Neural cell (in vitro differentiated cells): Measurements from ENCODE around the gene SLC18A2.

Source experiments
- EP300 ChIP-seq: fragments of 450-650 bp; conservative IDR thresholded peaks from 2 replicates; pipeline ENCODE4 v1.6.1; 2014; ENCODE audit warnings: antibody characterized with exemption, mild to moderate bottlenecking, moderate library complexity; ENCODE audit not compliant: poor library complexity, severe bottlenecking
- EZH2 ChIP-seq: fragments of 200-600, 300-800 bp; shearing (Covaris generic), sonication (generic); IDR thresholded peaks from 2 replicates; pipeline ENCODE4 v1.6.1; 2014; ENCODE audit warnings: antibody characterized with exemption, low read length, borderline replicate concordance, mild to moderate bottlenecking; ENCODE audit not compliant: insufficient read depth, poor library complexity, severe bottlenecking
- MXI1 ChIP-seq: fragments of 450-650 bp; conservative IDR thresholded peaks from 2 replicates; pipeline ENCODE4 v1.6.1; 2014; ENCODE audit warnings: antibody characterized with exemption, mild to moderate bottlenecking; ENCODE audit not compliant: poor library complexity, severe bottlenecking
- POLR2AphosphoS5 ChIP-seq: IDR thresholded peaks from 2 replicates; pipeline ENCODE4 v1.6.1; 2012
- RAD21 ChIP-seq: fragments of 450-650 bp; conservative IDR thresholded peaks from 2 replicates; pipeline ENCODE4 v1.6.1; 2014; ENCODE audit warnings: antibody characterized with exemption, mild to moderate bottlenecking, moderate library complexity
- TF ChIP-seq, protein P1 (sequence below): fragments of 450-650 bp; IDR thresholded peaks from 2 replicates; pipeline ENCODE4 v1.5.1; 2014; ENCODE audit warnings: antibody characterized with exemption, mild to moderate bottlenecking, moderate library complexity; ENCODE audit not compliant: poor library complexity, severe bottlenecking

DNA sequence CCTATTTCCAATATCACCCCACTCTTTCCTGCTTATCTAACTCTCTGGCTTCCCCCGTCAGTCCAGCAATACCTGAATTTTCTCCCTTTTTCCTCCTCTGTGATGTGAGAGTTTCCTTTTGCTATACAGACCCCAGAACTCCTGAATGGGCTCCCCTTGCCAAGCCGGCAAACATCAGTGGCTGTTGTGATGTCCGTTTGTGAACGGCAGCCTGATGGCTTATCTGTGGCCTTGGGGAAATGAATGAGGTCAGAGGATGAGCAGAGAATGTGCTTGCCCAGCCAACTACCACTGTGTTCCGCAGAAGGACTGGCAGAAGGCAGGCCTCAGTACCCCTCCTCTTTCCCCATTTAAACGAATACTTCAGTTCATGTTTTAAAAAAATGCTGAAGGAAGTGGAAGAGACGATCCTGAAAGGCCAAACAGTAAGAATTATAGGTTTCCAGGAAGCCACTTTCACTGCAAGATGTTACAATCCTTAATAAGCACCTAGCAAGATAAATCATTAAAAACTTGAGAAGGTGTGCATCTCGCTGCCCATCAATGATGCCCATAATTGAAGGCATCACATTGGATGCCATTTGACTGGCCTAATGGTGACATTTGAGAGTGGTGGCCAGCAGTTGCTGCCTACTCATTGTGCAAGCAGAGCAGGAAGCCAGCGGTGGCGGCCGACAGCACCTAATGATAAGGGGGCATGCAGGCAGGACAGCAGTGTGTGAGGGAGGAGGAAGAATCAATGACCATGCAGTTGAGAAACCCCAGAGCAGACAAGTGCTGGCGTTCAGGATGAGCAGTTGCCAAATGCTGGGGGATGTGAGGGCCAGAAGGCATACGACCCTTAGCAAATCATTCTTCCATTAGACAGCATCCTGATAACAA is 31.5 kb downstream of the SLC18A2 start:
- TF ChIP-seq, protein P1, sequence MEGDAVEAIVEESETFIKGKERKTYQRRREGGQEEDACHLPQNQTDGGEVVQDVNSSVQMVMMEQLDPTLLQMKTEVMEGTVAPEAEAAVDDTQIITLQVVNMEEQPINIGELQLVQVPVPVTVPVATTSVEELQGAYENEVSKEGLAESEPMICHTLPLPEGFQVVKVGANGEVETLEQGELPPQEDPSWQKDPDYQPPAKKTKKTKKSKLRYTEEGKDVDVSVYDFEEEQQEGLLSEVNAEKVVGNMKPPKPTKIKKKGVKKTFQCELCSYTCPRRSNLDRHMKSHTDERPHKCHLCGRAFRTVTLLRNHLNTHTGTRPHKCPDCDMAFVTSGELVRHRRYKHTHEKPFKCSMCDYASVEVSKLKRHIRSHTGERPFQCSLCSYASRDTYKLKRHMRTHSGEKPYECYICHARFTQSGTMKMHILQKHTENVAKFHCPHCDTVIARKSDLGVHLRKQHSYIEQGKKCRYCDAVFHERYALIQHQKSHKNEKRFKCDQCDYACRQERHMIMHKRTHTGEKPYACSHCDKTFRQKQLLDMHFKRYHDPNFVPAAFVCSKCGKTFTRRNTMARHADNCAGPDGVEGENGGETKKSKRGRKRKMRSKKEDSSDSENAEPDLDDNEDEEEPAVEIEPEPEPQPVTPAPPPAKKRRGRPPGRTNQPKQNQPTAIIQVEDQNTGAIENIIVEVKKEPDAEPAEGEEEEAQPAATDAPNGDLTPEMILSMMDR = no peak
- no peak for TF ChIP-seq POLR2AphosphoS5
- TF ChIP-seq MXI1 = no peak
- no peak for TF ChIP-seq EZH2
- TF ChIP-seq EP300 = no peak
- TF ChIP-seq RAD21 = no peak
